ENCODE data around the gene LYRM9.

DNA sequence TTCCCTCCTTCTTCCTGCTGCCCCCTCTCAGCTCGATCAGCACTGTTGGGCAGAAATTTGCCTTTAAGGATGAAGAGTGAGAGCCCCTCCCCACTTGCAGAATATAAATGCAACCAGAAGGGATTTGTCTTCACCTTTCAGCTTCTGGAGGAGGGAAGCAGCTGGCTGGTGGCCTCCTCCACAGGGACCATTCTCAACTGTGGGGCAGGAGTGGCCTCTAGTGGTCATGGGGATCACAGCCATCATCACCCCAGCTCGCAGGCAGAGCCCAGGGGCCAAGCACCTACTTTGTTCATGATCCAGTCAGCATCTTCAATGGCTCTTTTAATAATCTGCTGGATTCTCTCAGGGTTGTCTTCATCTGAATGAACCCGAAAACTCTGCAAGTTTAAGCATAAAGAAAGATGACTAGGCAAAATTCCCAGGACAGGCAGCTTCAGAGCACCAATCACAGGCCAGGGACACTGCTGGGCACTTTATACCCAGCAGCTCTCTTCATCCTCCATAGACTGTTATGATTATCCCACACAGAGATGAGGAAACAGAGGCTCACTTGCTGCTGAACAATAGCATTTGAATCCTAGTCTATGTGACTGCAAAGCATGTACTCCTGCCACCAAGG lies 13.1 kb downstream of the LYRM9 start:
- no peak for TF ChIP-seq EZH2 (IDR thresholded peaks at IDR 0.05)
- TF ChIP-seq, protein P1, sequence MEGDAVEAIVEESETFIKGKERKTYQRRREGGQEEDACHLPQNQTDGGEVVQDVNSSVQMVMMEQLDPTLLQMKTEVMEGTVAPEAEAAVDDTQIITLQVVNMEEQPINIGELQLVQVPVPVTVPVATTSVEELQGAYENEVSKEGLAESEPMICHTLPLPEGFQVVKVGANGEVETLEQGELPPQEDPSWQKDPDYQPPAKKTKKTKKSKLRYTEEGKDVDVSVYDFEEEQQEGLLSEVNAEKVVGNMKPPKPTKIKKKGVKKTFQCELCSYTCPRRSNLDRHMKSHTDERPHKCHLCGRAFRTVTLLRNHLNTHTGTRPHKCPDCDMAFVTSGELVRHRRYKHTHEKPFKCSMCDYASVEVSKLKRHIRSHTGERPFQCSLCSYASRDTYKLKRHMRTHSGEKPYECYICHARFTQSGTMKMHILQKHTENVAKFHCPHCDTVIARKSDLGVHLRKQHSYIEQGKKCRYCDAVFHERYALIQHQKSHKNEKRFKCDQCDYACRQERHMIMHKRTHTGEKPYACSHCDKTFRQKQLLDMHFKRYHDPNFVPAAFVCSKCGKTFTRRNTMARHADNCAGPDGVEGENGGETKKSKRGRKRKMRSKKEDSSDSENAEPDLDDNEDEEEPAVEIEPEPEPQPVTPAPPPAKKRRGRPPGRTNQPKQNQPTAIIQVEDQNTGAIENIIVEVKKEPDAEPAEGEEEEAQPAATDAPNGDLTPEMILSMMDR (IDR thresholded peaks at IDR 0.05): peak; percentile 95
